NCI-H2196 (cell line): ENCODE measurements around the gene P3H1.
"Not testable (repeated sequence)": the region's sequence is repeated elsewhere in the genome, so short reads cannot be mapped to it uniquely, and the experiment has no call there.

ENCODE experiments used
- DNase-seq: peaks from one replicate; lab custom pipeline; 2025; ENCODE audit not compliant: unreplicated experiment; lab: John Stamatoyannopoulos, UW

Gene P3H1

GRCh38 chr1:42773420-42773819 lies 6.6 kb upstream of the P3H1 start:
- DNase-seq, result no peak

- DNase-seq, result no peak
Measured at GRCh38 chr1:42769811-42770210, 3.0 kb upstream of the P3H1 start.

- no peak for DNase-seq
Measured at GRCh38 chr1:42768172-42768571, 1.3 kb upstream of the P3H1 start.

DNA sequence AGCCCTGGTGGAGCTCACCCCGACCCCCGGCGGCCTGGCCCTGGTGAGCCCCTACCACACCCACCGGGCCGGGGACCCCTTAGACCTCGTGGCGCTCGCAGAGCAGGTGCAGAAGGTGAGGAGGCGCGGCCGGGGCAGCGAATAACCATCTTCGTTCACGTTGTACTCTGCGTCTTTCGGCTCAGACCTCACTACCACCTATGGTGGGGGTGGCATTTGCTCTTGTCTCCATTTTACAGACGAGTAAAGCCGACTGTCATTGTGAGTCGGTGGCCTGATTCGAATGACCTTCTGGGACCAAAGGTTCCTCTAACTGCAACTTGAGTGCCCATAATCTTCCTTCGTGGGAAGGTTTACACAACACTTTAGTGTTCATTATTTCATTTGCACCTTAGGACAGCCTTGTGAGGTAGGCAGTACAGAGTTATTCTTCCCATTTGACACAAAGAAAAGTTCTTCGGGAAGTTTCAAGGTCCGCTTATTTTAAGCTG lies 727 bp upstream of the P3H1 start:
- no peak for DNase-seq

GRCh38 chr1:42765832-42766740 lies 742 bp downstream of the P3H1 start:
- peak; percentile 32 for DNase-seq

DNA sequence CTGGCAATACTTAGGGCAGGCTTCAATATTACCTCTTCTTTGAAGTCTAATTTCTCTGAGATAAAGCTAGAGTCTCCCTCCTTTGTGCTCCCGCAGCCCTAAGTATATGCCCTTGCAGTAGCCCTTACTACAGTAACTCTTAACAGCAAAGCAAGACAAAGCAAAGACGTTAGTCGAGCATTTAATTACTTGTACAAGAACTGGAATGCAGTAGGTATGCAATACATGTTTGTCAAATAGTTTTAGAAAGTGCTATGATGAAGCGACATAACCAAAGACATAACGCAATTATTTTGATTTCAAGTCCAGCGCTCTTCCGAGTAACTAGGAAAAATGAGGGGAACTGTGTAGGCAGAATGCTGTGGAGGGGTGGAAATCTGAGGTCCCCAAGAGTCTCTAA lies 1.6 kb downstream of the P3H1 start:
- DNase-seq, result no peak

GRCh38 chr1:42762269-42762668 lies 4.6 kb downstream of the P3H1 start:
- no peak for DNase-seq

- DNase-seq, result no peak
Measured at GRCh38 chr1:42761567-42761966, 5.3 kb downstream of the P3H1 start.

- DNase-seq, result no peak
Measured at GRCh38 chr1:42759114-42759513, 7.7 kb downstream of the P3H1 start.

DNA sequence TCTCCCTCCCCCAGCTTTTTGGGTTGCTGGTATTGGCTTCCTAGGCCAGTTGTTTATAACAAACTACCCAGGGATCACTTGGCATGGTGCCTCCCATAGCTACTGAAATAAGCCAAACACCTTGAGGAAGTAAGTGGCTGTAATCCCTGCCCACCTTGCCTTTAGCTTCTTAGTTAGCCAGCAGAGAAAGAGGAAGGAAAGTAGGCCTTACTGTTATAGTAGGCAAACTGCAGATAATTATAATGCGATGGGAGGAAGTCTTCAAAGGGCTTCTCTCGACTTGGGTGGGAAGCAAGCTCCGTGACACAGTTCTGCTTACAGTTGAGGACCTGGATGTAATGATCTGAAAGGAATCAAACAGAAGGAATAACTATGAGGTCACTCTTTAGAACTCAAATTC lies 8.2 kb downstream of the P3H1 start:
- DNase-seq, result no peak

DNA sequence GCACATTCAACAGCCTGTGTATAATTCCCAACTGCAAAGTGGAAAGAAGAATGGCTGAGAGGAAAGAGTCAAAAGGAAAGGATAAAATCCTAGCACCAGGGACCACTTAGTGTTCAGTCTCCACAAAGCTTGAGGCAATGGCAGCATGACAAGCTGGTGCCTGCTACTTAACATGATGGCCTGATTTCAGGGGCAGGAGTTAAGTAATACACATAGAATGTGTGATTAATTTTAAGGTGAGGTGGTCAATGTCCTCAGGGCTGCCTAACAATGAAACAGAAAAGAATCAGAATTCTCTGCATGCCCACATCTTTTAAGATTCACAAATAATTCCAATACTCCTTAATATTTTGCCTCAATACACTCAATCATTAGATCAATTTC lies 8.9 kb downstream of the P3H1 start:
- DNase-seq, result no peak

DNA sequence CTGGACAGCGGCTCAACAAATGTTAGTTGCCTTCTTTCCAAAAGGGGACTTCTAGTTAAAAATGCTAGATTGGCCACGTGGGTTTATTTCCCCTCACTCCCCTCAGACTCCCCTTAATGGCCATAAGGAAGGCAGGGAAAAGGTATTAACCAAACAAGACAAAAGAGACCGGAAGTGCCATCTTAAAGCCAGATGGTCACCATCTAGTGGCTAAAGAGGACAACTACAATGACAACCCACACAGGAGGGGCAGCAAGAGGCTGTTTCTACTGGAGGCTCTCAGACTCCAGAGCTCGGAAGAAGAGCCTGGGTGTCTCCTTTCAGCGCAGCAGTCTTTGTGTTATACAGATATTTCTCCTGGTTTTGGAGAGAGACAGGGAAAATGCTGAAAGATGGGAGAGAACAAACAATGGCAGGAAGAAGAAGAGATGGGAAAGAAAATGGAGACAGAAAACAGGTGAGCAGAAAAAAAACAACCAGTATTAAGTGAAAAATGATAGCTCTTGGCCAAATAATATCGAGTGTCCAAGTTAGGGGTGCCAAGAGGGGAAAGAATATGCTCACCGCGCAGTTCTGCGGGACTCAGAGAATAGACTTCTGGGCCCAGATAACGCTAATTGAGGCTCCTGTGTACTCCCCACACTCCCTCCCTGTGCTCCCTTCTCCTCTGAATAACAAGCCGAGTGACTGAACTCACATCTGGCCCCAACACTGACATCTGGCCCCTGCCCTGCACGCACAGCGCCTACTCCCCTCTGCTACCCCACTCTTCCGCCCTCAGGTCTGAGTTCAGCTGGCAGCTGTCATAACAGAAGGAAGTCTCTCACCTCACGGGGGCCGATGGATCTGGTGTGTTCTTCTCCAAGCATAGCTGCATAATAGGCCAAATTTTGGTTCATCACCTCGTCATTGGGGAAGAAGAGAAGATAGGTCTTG lies 9.6 kb downstream of the P3H1 start:
- DNase-seq, result peak; percentile 73

DNA sequence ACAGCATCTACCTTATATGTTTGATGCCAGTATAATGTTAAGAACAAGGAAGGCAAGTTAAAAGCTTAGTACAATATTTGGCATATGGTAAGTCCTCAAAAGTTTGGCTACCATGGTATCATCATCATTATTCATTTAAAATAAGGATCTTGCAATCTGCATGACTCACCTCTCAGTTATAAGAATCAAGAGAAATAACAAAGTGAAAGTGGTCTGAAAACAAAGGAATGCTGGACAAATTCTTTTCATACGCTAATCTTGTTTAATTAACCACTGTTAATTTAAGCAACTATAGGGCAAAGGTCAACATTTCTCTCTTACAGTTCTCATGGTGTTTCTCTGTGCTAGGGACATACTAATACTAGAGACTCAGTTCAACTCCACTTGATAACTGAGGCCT lies 13.8 kb downstream of the P3H1 start:
- no peak for DNase-seq

- no peak for DNase-seq
Measured at GRCh38 chr1:42752284-42752683, 14.5 kb downstream of the P3H1 start.

GRCh38 chr1:42751511-42752070 lies 15.2 kb downstream of the P3H1 start:
- not testable (repeated sequence) for DNase-seq

- no peak for DNase-seq
Measured at GRCh38 chr1:42750041-42750440, 16.8 kb downstream of the P3H1 start.

DNA sequence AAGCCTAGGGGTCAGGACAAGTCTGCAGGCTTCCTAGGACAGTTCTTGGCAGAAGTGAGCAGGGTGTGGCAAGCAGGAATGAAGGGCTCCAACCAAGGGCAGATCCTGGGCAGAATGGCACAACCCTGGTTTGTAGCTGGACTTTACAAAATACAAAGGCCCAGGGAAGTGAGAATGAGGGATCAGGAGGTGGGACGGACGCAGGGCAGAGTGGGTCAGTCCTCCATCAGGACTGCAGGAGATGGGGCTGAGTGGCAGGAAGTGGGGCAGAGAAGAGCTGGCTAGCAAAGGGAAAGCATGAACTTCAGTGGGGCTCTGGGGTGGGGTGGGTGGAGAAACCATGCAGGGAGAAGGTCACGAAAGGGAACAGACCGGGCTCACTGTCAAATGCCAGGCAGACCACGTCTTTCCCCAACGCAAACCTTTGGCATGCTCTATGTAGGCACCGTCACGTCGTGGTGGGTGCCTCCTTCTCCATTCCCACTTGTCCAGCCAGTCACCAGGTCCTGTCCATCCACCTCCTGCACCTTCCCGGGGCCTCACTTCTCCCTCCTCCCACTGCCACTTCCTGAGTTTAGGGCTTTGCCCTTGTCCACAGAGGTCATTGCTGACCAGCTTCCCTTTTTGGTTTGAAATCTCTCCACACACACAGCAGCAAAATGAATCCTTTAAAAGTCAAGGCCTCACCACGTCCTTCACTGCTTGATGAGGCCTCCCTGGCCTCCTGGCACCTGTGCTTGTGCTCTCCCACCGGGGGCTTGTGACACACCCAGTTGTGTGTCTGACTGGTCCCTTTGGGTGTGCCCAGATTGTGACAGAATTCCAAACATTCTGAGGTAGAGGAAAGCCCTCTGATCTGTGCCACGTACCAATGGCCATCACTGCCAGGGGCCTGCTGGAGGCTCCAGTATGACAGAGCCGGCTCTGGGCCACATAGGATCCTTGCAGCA lies 18.1 kb downstream of the P3H1 start:
- no peak for DNase-seq

DNA sequence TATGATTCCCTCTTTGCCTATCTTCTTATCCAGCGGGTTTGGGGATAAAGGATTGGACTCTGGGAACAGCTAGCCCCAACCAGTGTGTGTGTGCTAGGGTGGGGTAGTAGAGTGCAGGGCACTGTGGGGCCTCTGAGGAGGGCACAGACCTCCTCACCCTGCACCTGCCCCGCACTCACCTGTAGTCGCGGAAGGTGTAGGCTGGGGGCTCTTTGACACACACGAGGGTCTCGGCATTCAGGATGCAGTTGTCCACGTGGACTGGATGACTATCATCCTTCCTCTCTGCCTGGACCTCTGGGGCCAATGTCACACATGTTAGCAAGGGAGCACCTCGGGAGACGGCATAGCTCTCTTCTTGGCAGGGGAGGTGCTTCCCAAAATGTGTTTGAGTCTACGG lies 18.8 kb downstream of the P3H1 start:
- DNase-seq, result no peak

GRCh38 chr1:42747125-42747524 lies 19.7 kb downstream of the P3H1 start:
- DNase-seq, result peak; percentile 59

DNA sequence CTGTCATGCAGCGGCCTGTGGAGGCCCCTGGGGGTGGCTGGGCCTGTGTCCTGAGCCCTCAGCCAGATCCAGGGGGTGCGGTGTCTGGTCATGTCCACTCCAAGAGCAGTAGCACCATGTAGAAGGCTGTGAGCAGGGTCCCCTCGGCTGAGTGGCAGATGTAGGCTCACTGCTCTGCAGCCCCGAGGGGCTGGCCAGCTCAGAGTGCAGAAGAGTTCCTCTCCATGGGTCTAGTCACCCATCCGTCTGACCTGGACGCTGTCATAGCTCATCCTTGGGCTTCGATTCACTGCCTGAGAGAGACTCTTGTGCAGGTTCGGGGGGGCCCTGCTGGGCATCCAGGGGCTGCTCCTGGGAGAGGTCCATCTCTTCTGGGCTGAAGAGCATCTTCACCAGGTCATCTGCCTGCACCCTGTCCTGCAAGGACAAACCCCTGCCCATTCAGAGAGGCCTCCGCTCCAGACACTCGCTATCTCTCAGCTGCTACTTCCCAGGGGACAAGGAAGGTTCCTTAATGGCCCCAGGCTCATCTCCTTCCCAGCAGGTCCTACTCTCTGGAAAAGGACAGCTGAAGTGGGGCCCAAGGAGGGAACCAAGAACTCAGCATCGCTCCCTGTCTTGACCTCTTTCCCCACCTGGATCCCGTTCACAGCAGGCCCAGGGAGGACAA lies 20.3 kb downstream of the P3H1 start:
- no peak for DNase-seq
